ENCODE results near the gene NDE1.

DNA sequence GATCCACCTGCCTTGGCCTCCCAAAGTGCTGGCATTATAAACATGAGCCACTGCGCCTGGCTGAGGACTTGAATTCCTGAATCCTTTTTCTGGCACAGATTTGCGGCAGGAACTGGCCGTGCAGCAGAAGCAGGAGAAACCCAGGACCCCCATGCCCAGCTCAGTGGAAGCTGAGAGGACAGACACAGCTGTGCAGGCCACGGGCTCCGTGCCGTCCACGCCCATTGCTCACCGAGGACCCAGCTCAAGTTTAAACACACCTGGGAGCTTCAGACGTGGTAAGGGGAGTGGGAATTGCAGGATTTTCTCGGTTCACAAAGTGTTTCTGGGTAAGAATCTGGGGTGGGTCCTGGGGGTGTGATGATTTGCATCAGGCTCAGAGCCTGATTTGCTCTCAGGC is 41.0 kb downstream of the NDE1 start:
- TF ChIP-seq, protein P1, sequence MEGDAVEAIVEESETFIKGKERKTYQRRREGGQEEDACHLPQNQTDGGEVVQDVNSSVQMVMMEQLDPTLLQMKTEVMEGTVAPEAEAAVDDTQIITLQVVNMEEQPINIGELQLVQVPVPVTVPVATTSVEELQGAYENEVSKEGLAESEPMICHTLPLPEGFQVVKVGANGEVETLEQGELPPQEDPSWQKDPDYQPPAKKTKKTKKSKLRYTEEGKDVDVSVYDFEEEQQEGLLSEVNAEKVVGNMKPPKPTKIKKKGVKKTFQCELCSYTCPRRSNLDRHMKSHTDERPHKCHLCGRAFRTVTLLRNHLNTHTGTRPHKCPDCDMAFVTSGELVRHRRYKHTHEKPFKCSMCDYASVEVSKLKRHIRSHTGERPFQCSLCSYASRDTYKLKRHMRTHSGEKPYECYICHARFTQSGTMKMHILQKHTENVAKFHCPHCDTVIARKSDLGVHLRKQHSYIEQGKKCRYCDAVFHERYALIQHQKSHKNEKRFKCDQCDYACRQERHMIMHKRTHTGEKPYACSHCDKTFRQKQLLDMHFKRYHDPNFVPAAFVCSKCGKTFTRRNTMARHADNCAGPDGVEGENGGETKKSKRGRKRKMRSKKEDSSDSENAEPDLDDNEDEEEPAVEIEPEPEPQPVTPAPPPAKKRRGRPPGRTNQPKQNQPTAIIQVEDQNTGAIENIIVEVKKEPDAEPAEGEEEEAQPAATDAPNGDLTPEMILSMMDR (IDR thresholded peaks at IDR 0.05) = no peak
- TF ChIP-seq POLR2A (IDR thresholded peaks at IDR 0.05) = no peak
